Psoas muscle (tissue), 8 donors: ENCODE measurements around the gene TKFC. TPM values are rescaled to one million over a fixed set of nuclear protein-coding genes. Genes with fewer than 3 reads are reported as not detected.

Experiments
- ATAC-seq, 4 donors: fragments of 200-7000 bp; cut with Tn5 transposase; one replicate each; pipeline ENCODE4 v1.9.1; 2020; ENCODE audit warnings: moderate library complexity in 3 of 4, mild to moderate bottlenecking in 2 of 4
- DNase-seq, 2 donors: peaks; one replicate each; pipeline ENCODE4 v3.0.0-alpha.2; 2020
- H3K27ac ChIP-seq: fragments of 200-600 bp; one replicate; pipeline ENCODE4 v1.8.0; 2022
- H3K27me3 ChIP-seq, 3 donors: fragments of 200-600 bp in 1 of 3; one replicate each; pipeline versions ENCODE4 v1.6.1 to v1.8.0; 2013 to 2022; ENCODE audit warnings: low read length in 2 of 3, mild to moderate bottlenecking in 2 of 3, moderate library complexity in 1 of 3; ENCODE audit not compliant: insufficient read depth in 3 of 3
- H3K36me3 ChIP-seq, 2 donors: fragments of 200-600 bp in 1 of 2; one replicate each; pipeline versions ENCODE4 v1.6.1 to v1.8.0; 2013 to 2022; ENCODE audit warnings: low read depth in 1 of 2, mild to moderate bottlenecking in 1 of 2, moderate library complexity in 1 of 2; ENCODE audit not compliant: insufficient read depth in 1 of 2
- H3K4me1 ChIP-seq: fragments of 200-600 bp; one replicate; pipeline ENCODE4 v1.8.0; 2022
- H3K4me3 ChIP-seq: fragments of 200-600 bp; one replicate; pipeline ENCODE4 v1.8.0; 2022; ENCODE audit warnings: mild to moderate bottlenecking
- H3K9me3 ChIP-seq: fragments of 200-600 bp; one replicate; pipeline ENCODE4 v1.8.0; 2022
- WGBS, 3 donors: extraction: QIAGEN DNeasy Blood & Tissue Kit; methylation state at CpG; one replicate each; pipeline versions ENCODE4 v1.1.6 to v1.1.7; 2013; 5-methylcytosine and 5-hydroxymethylcytosine counted together
- intact Hi-C, 2 donors: fragments of 100-400 bp; cut with DNase I; formaldehyde crosslinking; loops; one replicate each; pipeline versions ENCODE4 v1.11.0 to v1.14.2; 2022
- polyA plus RNA-seq, 3 donors: library from polyadenylated mRNA; stranded (reverse); fragments of 200-250 nt; gene quantifications; one replicate each; pipeline ENCODE4 v1.2.3, GENCODE V29; 2013
- total RNA-seq, 4 donors: library from RNA; stranded (reverse); fragmentation: NEBNext Ultra II Directional in 2 of 4; extraction: Animal tissue kit (Norgen Biotek cat#: 25700) in 2 of 4; gene quantifications; one replicate each; pipeline versions ENCODE4 v1.2.1 to v1.2.4, GENCODE V29; 2021 to 2023
- TF ChIP-seq, protein P1 (sequence below): fragments of 200-600 bp; IDR thresholded peaks from one replicate; pipeline ENCODE4 v1.8.0; 2022; ENCODE audit warnings: antibody characterized with exemption
- donor health status: healthy with polysubstance abuse.
- donor health status: DM: no; HTN: no; CAD: no; lungs with moderate emphysema.
- donor health status: Bipolar disorder and iron deficiency.
- donor health status: healthy.
- donor health status: DM: yes; HTN: yes; CAD: no.
- donor health status: DM: no; HTN: no; CAD: no.
- donor health status: DM: no; HTN: no; CAD: no.
- donor health status: DM: yes; HTN: yes; CAD: no.

The TKFC gene
- total and polyA plus RNA-seq, 7 donors: 7.2 to 30.4 (median 13.4) TPM

DNA sequence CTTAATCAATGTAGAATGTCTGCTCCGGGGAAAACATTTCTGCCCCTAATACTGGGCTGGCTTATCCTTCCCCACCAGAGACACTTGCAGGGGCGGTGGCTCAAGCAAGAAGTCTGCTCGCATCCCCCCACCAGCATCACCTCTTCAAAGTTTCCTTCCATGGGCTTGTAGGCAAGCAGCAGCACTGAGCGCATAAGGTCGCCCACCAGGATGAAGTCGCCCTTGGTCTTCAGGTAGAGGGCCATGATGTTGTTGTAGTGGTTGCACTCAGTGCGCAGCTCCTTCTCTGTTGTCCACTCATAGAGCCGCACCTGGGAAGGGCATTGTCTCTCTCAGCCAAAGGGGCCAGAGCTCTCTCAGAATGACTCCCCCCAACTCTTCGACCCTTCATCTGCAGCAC lies 29.3 kb upstream of the TKFC start:
- TF ChIP-seq, protein P1, sequence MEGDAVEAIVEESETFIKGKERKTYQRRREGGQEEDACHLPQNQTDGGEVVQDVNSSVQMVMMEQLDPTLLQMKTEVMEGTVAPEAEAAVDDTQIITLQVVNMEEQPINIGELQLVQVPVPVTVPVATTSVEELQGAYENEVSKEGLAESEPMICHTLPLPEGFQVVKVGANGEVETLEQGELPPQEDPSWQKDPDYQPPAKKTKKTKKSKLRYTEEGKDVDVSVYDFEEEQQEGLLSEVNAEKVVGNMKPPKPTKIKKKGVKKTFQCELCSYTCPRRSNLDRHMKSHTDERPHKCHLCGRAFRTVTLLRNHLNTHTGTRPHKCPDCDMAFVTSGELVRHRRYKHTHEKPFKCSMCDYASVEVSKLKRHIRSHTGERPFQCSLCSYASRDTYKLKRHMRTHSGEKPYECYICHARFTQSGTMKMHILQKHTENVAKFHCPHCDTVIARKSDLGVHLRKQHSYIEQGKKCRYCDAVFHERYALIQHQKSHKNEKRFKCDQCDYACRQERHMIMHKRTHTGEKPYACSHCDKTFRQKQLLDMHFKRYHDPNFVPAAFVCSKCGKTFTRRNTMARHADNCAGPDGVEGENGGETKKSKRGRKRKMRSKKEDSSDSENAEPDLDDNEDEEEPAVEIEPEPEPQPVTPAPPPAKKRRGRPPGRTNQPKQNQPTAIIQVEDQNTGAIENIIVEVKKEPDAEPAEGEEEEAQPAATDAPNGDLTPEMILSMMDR: no peak
- intact Hi-C loops: no loop called here
- DNase-seq: no peak
- 95 to 97% (median 95%) methylated on average over 9 of the region's 9 CpGs for WGBS, 3 donors
- H3K4me3 ChIP-seq: no peak overlapping the region
- no peaks in the 10 kb centered on the region for H3K9me3 ChIP-seq
- no peak overlapping the region for H3K27ac ChIP-seq
- no peaks in the 10 kb centered on the region for H3K27me3 ChIP-seq
- H3K4me1 ChIP-seq: no peaks in the 10 kb centered on the region
- no peak for ATAC-seq
- H3K36me3 ChIP-seq: peaks cover 52 to 100% of the 10 kb centered on the region in 2 donors

DNA sequence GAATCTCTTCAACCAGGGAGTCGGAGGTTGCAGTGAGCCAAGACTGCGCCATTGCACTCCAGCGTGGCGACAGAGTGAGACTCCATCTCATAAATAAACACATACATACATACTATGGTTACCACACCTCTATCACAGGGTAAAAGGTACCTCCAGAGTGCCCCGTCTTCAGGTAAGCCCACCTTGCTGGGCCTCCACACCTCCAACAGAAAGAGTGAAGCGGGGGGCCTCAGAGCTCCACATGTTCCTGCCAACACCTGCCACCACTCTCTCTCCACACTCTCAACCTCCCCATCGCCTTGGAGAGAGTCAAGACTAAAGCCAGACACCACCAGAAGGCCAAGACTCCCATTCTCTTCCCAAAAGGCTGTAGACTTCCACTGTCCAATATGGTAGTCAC lies 27.6 kb upstream of the TKFC start:
- Histone ChIP-seq H3K4me1 (no peaks in the 10 kb centered on the region), H3K4me3 (no peak overlapping the region), H3K9me3 (no peaks in the 10 kb centered on the region), H3K36me3 (peaks cover 50 to 100% of the 10 kb centered on the region in 2 donors), H3K27ac (no peak overlapping the region), H3K27me3 (no peaks in the 10 kb centered on the region)
- TF ChIP-seq, protein P1: no peak
- intact Hi-C loops: no loop called here
- ATAC-seq: no peak
- WGBS, 3 donors: 96 to 99% (median 97%) methylated on average over 7 of the region's 7 CpGs
- DNase-seq: no peak

DNA sequence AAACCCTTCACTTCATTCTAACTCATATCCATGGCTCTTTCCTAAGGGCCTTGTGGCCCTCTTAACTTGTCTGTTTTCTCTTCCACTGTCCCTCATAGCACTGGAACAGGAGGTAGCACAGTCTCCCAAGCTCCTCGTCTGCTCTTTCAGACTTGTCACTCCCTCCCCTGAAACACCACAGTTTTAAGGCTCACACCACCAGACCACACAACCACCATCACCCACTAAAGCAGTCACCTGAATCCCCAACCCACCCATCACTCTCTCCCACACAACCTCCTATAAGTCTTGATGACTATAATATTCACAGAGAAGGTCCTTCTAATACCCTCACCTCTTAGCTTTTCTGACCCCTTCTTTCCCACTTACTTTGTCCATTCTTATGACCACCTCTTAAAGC lies 26.8 kb upstream of the TKFC start:
- intact Hi-C loops: no loop called here
- WGBS, 3 donors: 85 to 92% (median 85%) methylated on average over 1 of the region's 1 CpG
- Histone ChIP-seq H3K4me1 (no peaks in the 10 kb centered on the region), H3K27ac (no peak overlapping the region), H3K27me3 (no peaks in the 10 kb centered on the region), H3K36me3 (peaks cover 46 to 100% of the 10 kb centered on the region in 2 donors), H3K9me3 (no peaks in the 10 kb centered on the region), H3K4me3 (no peak overlapping the region)
- ATAC-seq: no peak
- DNase-seq: no peak
- TF ChIP-seq, protein P1: no peak

DNA sequence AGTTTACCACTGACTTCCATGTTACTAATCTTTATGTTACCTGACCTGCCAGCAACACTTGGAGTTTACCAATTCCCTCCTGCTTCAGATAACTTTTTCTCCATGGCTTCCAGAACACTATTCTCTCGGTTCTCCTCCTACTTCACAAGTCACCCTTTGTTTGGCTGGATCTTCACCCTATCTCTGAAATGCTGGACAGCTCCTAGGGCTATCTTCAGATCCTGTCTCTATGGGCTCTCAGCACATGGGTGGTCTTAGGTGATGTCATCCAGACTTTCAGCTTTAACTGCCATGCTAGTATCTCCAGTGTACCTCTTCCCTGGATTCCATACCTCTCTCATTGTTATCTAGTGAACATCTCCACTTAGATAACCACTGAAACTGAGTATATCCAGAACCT lies 25.7 kb upstream of the TKFC start:
- ATAC-seq: no peak
- 75 to 81% (median 75%) methylated on average over 1 of the region's 1 CpG for WGBS, 3 donors
- no peak overlapping the region for H3K4me3 ChIP-seq

DNA sequence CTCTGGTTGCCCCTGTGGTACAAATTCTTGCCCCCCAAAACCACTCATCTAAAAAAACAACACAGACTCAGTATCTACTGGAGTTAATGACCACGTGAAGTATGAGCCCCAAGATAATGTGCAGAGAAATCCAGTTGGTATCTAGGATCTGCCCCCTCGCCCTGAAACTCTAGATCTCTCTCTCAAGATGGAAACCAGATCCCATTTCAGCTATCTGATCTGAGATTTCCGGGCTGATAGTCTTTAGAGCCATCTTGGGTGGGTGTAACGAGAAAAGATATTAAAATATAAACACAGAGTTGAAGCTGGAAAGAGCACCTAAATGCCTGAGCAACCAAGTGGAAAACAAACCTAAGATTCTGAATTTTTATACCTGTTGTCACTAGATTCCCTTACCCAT lies 23.9 kb upstream of the TKFC start:
- H3K9me3 ChIP-seq: no peaks in the 10 kb centered on the region
- TF ChIP-seq, protein P1: no peak
- H3K36me3 ChIP-seq: peaks cover 35 to 100% of the 10 kb centered on the region in 2 donors
- H3K27me3 ChIP-seq: no peaks in the 10 kb centered on the region
- WGBS, 3 donors: 70 to 90% (median 81%) methylated on average over 4 of the region's 4 CpGs
- ATAC-seq (no peak), DNase-seq (no peak)
- H3K4me3 ChIP-seq: no peak overlapping the region
- intact Hi-C loops: no loop called here
- H3K4me1 ChIP-seq: no peaks in the 10 kb centered on the region
- no peak overlapping the region for H3K27ac ChIP-seq

More for the DNA sequence above, 25.7 kb upstream of the TKFC start:
- H3K27me3 ChIP-seq: no peaks in the 10 kb centered on the region
- DNase-seq: no peak
- no peaks in the 10 kb centered on the region for H3K9me3 ChIP-seq
- TF ChIP-seq, protein P1: no peak
- intact Hi-C loops: no loop called here
- H3K36me3 ChIP-seq: peaks cover 45 to 100% of the 10 kb centered on the region in 2 donors
- H3K4me1 ChIP-seq: no peaks in the 10 kb centered on the region
- no peak overlapping the region for H3K27ac ChIP-seq
